Coronary artery (tissue), 2 donors: ENCODE data around the gene HBG2.
"Not testable (repeated sequence)": the region's sequence is repeated elsewhere in the genome, so short reads cannot be mapped to it uniquely, and the experiment has no call there.

Experiments used
- DNase-seq: peaks from one replicate; pipeline ENCODE4 v3.0.0-alpha.2; 2017; ENCODE audit warnings: low spot score
- H3K27ac ChIP-seq, 2 donors: fragments of 200-600 bp; sonication (generic); one replicate each; pipeline ENCODE4 v1.5.1; 2016 to 2019
- H3K4me3 ChIP-seq: fragments of 200-600 bp; sonication (generic); 2 replicates; pipeline ENCODE4 v1.5.1; 2016; ENCODE audit warnings: mild to moderate bottlenecking, moderate library complexity
- CTCF ChIP-seq: fragments of 200-600 bp; sonication (generic); IDR thresholded peaks from one replicate; pipeline ENCODE4 v1.5.1; 2019; ENCODE audit warnings: antibody characterized with exemption

Gene HBG2

GRCh38 chr11:5257296-5257695 lies 2.7 kb upstream of the HBG2 start:
- no peak overlapping the region for H3K4me3 ChIP-seq
- no peak for TF ChIP-seq CTCF
- DNase-seq, result no peak
- no peak overlapping the region for H3K27ac ChIP-seq

DNA sequence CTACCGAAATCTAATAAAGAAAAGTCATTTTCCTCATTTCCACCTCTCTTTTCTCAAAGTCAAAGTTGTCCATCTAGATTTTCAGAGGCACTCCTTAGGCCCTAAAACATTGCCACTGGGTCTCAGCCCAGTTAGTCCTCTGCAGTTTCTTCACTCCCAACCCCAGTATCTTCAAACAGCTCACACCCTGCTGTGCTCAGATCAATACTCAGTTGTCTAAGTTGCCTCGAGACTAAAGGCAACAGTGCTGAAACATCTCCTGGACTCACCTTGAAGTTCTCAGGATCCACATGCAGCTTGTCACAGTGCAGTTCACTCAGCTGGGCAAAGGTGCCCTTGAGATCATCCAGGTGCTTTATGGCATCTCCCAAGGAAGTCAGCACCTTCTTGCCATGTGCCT lies 558 bp downstream of the HBG2 start:
- not testable (repeated sequence) for DNase-seq, H3K4me3 ChIP-seq, H3K27ac ChIP-seq

DNA sequence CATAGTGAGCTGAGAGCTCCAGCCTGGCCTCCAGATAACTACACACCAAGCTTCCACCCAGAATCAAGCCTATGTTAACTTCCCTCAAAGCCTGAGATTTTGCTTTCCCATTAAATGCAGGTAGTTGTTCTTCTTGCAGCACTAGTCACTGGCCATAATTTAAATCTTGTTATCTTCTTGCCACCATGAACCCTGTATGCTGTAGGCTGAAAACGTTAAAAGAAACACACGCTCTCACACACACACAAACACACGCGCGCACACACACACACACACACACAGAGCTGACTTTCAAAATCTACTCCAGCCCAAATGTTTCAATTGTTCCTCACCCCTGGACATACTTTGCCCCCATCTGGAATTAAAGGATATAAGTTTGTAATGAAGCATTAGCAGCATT lies 1.1 kb downstream of the HBG2 start:
- not testable (repeated sequence) for H3K4me3 ChIP-seq, H3K27ac ChIP-seq, DNase-seq

DNA sequence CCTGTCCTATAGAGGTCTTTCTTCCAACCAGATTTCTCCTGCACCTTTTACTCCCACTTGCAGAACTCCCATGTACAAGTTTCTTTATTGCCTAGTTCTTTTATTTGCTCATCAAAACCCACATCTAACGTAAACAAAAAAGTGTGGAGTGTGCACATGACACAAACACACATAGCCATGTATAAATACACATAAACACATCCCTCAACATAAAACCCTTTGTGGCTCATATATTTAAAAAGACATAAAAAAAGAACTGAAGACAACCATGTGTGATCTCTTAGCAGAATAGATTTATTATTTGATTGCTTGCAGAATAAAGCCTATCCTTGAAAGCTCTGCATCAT lies 1.7 kb downstream of the HBG2 start:
- Histone ChIP-seq H3K4me3 (no peak overlapping the region), H3K27ac (no peak overlapping the region)
- TF ChIP-seq CTCF, result no peak
- no peak for DNase-seq

GRCh38 chr11:5252192-5252918 lies 2.2 kb downstream of the HBG2 start:
- no peak overlapping the region for H3K4me3 ChIP-seq
- no peak for DNase-seq
- TF ChIP-seq CTCF, result no peak
- H3K27ac ChIP-seq, result no peak overlapping the region

- Histone ChIP-seq H3K4me3 (no peak overlapping the region), H3K27ac (no peak overlapping the region)
- no peak for DNase-seq
- no peak for TF ChIP-seq CTCF
Observed at GRCh38 chr11:5251746-5252145, 2.8 kb downstream of the HBG2 start.

DNA sequence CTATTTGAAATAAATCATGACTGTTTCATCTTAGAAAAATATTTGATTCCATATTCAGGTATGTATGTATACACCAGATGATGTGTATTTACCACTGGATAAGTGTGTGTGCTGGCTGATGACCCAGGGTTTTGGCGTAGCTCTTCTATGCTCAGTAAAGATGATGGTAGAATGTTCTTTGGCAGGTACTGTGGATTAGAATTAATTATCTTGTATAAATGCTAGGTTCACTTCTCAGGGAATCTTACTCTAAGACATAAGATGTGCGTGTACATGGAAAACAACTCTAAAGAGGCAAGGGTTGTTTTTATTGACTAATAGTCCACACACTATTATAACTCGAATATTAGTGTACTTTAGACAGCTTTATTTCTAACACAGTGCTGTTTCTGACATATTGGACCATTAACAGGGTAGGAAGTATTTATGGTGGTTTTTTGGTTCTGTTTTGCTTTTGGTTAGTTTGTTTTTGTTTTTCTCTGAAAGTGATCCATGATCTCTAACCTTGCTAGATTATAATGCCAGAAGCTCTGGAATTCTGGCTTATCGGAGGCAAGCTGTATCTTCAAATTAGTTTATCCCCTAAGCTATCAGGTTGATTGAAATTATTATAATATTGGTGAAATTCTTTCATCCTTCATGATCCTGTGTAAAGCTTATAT lies 3.9 kb downstream of the HBG2 start:
- TF ChIP-seq CTCF, result no peak
- no peak overlapping the region for H3K4me3 ChIP-seq
- DNase-seq, result no peak
- H3K27ac ChIP-seq, result no peak overlapping the region

- DNase-seq, H3K4me3 ChIP-seq, H3K27ac ChIP-seq: not testable (repeated sequence)
Observed at GRCh38 chr11:5249807-5250396, 4.7 kb downstream of the HBG2 start, which contains the start of gene HBG1. HBG1 (minus strand) TSS chr11:5249857; CDS start chr11:5249804, 53 bp downstream.

- H3K27ac ChIP-seq, DNase-seq, H3K4me3 ChIP-seq: not testable (repeated sequence)
Observed at GRCh38 chr11:5248498-5248897, 6.1 kb downstream of the HBG2 start.
